Measurements from ENCODE around the gene PGF.

The PGF gene

DNA sequence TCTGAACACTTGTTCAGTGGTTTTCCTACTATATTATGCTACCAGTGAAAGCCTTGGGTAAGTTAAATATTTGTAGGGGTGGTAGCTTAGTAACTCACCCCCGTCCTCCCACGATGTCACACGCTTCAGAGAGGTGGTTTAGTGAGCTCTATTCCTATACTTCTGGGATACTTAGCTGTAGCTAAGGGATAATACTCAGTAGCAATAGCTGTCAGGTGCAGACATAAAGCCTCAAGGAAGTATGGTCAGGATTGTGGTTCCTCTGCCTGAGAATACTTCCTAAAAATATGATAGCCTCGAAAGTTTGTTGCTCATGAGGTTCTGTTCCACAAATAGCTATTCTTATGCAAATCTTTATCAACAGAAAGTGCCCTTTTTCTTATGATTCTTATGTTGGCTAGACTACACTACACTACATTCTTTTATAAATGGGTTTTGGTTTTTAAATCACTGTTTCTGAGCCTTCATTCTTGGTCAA, 61.7 kb downstream of the PGF start:
- DNase-seq = no peak

DNA sequence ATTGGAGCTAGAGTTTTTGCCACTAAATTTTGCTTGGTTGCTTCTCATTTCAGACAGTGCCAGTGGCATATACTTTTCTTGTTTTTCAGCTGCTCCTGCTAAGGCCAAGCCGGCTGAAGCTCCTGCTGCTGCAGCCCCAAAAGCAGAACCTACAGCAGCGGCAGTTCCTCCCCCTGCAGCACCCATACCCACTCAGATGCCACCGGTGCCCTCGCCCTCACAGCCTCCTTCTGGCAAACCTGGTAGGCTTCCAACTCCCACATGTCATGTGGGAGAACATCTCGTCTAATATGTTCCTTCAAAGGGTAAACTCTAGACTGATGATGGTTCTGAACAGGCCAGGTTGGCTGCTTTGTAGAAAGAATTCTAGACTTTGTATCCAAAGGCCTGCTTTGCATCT, 62.7 kb downstream of the PGF start:
- no peak for DNase-seq

DNA sequence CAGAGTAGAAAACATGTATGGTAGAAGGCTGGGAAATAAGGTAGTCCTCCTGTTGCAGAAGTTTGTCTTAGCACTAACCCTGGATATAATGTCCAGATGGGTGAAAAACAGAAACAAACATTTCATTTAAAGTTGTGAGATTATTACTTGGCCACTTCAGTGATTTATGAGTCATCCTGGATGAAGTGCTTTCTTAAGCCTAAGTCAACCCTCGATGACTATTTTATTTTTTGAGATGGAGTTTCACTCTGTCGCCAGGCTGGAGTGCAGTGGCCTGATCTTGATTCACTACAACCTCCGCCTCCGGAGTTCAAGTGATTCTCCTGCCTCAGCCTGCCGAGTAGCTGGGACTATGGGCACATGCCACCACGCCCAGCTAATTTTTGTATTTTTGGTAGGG, 63.5 kb downstream of the PGF start:
- no peak for DNase-seq

Measured in CD4-positive, alpha-beta T cell treated with Interleukin-17A for 4 hours (primary cell).